Mesendoderm (in vitro differentiated cells): ENCODE data around the gene CHEK2.
A peak's percentile ranks its signal among the peaks of the same experiment; 100 is the strongest.
"Not testable (repeated sequence)": the region's sequence is repeated elsewhere in the genome, so short reads cannot be mapped to it uniquely, and the experiment has no call there.

Experiments
- DNase-seq: peaks from one replicate; pipeline ENCODE4 v3.0.0; 2013
- H2AK5ac ChIP-seq: 2 replicates; pipeline ENCODE4 v1.6.1; 2013; ENCODE audit warnings: low read length, inconsistent platforms
- H2BK120ac ChIP-seq: 2 replicates; pipeline ENCODE4 v1.6.1; 2013; ENCODE audit warnings: low read depth, mild to moderate bottlenecking, low read length, moderate library complexity, mixed read lengths
- H2BK15ac ChIP-seq: replicated peaks from 2 replicates; pipeline ENCODE4 v1.6.1; 2013; ENCODE audit warnings: low read depth, mild to moderate bottlenecking, moderate library complexity
- H2BK5ac ChIP-seq: 2 replicates; pipeline ENCODE4 v1.6.1; 2013; ENCODE audit warnings: low read length, inconsistent platforms
- H3K18ac ChIP-seq: 2 replicates; pipeline ENCODE4 v1.6.1; 2013; ENCODE audit warnings: mild to moderate bottlenecking, low read length, mixed read lengths
- H3K23ac ChIP-seq: one replicate; pipeline ENCODE4 v1.6.1; 2013; ENCODE audit warnings: low read length
- H3K27ac ChIP-seq: 2 replicates; pipeline ENCODE4 v1.5.1; 2013; ENCODE audit warnings: low read depth, mild to moderate bottlenecking, inconsistent platforms, low read length, moderate library complexity
- H3K27me3 ChIP-seq: 2 replicates; pipeline ENCODE4 v1.6.1; 2013; ENCODE audit warnings: low read length, control low read depth, mild to moderate bottlenecking, inconsistent platforms; ENCODE audit not compliant: insufficient read depth, poor library complexity
- H3K36me3 ChIP-seq: 2 replicates; pipeline ENCODE4 v1.6.1; 2013; ENCODE audit warnings: low read length, inconsistent platforms; ENCODE audit not compliant: control insufficient read depth, insufficient read depth
- H3K4ac ChIP-seq: one replicate; pipeline ENCODE4 v1.6.1; 2013; ENCODE audit warnings: low read depth, mild to moderate bottlenecking, low read length, moderate library complexity
- H3K4me1 ChIP-seq: 2 replicates; pipeline ENCODE4 v1.6.1; 2013; ENCODE audit warnings: low read depth, low read length, inconsistent platforms; ENCODE audit not compliant: control insufficient read depth
- H3K4me2 ChIP-seq: 2 replicates; pipeline ENCODE4 v1.6.1; 2013; ENCODE audit warnings: low read length
- H3K4me3 ChIP-seq: 2 replicates; pipeline ENCODE4 v1.5.1; 2013; ENCODE audit warnings: mild to moderate bottlenecking, low read length
- H3K56ac ChIP-seq: one replicate; pipeline ENCODE4 v1.6.1; 2013; ENCODE audit warnings: low read length
- H3K79me1 ChIP-seq: 2 replicates; pipeline ENCODE4 v1.6.1; 2013; ENCODE audit warnings: low read length, inconsistent platforms
- H3K79me2 ChIP-seq: 2 replicates; pipeline ENCODE4 v1.6.1; 2013; ENCODE audit warnings: mild to moderate bottlenecking, low read length; ENCODE audit not compliant: control insufficient read depth, insufficient read depth
- H3K9ac ChIP-seq: 2 replicates; pipeline ENCODE4 v1.6.1; 2013; ENCODE audit warnings: low read length, inconsistent platforms
- H4K5ac ChIP-seq: one replicate; pipeline ENCODE4 v1.6.1; 2013; ENCODE audit warnings: low read length
- H4K8ac ChIP-seq: one replicate; pipeline ENCODE4 v1.6.1; 2013; ENCODE audit warnings: low read depth, mild to moderate bottlenecking, control low read depth, low read length, moderate library complexity
- whole genome bisulfite sequencing: extraction: QIAGEN DNeasy Blood & Tissue Kit; methylation state at CpG from one replicate; pipeline ENCODE4 v1.1.7; 2013; ENCODE audit warnings: low lambda C conversion rate, missing lambda C conversion rate; ENCODE audit not compliant: insufficient coverage; ENCODE audit errors: extremely low coverage; 5-methylcytosine and 5-hydroxymethylcytosine counted together

Gene CHEK2

GRCh38 chr22:28680813-28681490 is 60.7 kb downstream of the CHEK2 start:
- not testable (repeated sequence) for H2BK5ac ChIP-seq, H2BK15ac ChIP-seq, H3K18ac ChIP-seq, H3K4me1 ChIP-seq, H4K8ac ChIP-seq, H2AK5ac ChIP-seq, H4K5ac ChIP-seq, H3K23ac ChIP-seq, H3K56ac ChIP-seq, H3K4ac ChIP-seq, H3K4me2 ChIP-seq, H3K27ac ChIP-seq, H3K27me3 ChIP-seq, H2BK120ac ChIP-seq, H3K9ac ChIP-seq, H3K4me3 ChIP-seq, DNase-seq, H3K79me1 ChIP-seq, H3K79me2 ChIP-seq, H3K36me3 ChIP-seq
- no CpG with 5 or more reads among the region's 5 CpGs for WGBS

DNA sequence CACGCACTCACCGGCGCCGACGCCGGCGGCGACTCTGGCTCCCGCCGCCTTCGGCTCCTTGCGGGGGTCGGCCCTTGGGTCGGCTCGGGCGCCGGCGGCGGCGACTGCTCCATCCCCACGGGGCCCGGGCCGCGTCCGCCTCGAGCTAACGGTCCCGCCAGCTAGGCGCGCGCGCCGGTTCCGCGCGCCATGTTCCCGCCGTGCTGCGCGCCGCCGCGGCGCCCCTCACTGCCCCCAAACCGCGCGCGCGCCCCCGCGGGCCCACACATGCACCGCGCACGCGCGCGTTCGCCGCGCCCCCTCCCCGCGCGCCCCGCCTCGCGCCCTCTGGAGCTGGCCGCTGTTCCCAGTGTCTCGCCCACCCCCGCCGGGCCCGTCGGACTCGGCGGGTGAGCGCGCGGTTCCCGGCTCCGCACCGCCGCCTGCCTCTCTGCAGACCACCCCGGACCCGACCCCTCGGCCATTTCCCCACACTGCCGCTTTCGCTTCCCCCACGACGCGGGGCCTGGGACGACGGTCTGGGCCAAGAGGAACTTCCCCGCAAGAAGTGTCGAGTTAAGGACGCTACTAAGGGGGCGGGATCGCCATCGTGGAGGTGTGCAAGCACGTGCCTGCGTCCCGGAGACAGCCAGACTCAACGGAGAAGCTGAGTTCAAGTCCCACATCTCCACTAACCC is 61.9 kb downstream of the CHEK2 start, which contains the start of gene TTC28:
TTC28 (minus strand) TSS at position 230 of the 677 bp plus-strand sequence; CDS start at position 113, 117 bp downstream.
- not testable (repeated sequence) for H3K18ac ChIP-seq, H3K79me2 ChIP-seq, H3K27ac ChIP-seq, H4K8ac ChIP-seq, H3K36me3 ChIP-seq, H3K23ac ChIP-seq, H2AK5ac ChIP-seq, H3K27me3 ChIP-seq, H2BK120ac ChIP-seq, H2BK15ac ChIP-seq, H2BK5ac ChIP-seq, H4K5ac ChIP-seq, H3K79me1 ChIP-seq, H3K4me1 ChIP-seq, H3K4ac ChIP-seq
- peak; percentile 76 for DNase-seq
- Histone ChIP-seq H3K9ac (peak within 1 kb of the TSS; percentile 62), H3K56ac (peak within 1 kb of the TSS; percentile 86), H3K4me3 (peak within 1 kb of the TSS; percentile 15), H3K4me2 (peak within 1 kb of the TSS; percentile 28)
- WGBS: no CpG with 5 or more reads among the region's 101 CpGs

DNA sequence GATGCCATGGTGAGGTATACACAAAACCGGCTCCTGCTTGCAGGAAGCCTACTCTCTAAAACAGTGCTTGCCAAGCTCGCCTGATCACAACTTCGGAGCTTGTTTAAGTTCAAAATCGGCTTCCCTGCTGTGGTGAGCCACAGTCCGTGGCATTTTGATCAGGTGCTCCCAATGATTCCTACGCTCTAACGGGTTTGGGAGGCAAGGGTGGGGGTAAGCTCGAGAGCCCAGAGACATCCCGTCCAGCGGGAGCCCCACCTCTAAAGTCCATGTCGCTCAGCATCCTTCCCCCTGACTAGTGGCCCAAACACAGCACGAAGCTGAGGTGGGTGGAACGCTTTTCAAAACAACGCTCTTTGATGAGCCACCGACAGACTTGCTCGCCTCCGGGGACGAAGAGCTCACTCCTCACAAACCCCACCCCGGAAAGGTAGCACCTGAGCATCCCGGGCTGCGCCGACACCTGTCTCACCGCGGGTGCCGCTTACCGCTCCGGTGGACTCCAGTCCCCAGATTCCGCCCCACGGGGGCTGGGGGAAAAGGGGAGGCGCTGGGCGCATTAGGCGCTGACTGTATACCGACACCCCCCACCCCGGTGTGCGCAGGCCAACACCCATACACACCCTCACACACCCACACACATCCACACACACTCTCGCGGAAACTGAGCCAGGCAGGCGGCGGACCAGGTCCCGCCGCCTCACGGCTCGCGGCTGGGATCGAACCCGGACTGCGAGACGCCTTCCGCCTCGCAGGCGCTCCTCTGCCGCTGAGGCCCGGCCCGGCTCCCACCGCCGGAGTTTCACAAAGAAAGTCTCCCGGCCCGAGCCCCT is 62.6 kb downstream of the CHEK2 start:
- H3K27ac ChIP-seq, H2BK15ac ChIP-seq: not testable (repeated sequence)
- peak overlapping the region; percentile 25 for H3K4me2 ChIP-seq

DNA sequence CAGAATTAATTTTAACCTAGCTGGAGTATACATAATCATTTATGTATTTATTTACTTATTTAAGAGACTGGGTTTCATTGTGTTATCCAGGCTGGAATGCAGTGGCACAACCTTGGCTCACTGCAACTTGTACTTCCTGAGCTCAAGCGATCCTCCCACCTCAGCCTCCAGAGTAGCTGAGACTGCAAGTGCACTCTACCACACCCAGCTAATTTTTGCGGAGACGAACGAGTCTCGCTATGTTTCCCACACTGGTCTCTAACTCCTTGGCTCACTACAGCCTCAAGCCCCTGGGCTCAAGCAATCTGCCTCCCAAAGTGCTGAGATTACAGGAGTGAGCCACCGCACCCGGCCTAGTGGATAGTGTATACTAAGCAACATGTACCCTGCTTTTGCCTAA is 63.5 kb downstream of the CHEK2 start:
- not testable (repeated sequence) for H3K4me3 ChIP-seq, H3K36me3 ChIP-seq
- no CpG with 5 or more reads among the region's 7 CpGs for WGBS

More for the DNA sequence above, 62.6 kb downstream of the CHEK2 start:
- H3K79me2 ChIP-seq, H2AK5ac ChIP-seq, H2BK120ac ChIP-seq, H4K5ac ChIP-seq, H3K4ac ChIP-seq, H2BK5ac ChIP-seq, H3K18ac ChIP-seq, H3K23ac ChIP-seq, H3K27me3 ChIP-seq, H3K4me1 ChIP-seq, H4K8ac ChIP-seq, H3K79me1 ChIP-seq, H3K36me3 ChIP-seq: not testable (repeated sequence)
- peak; percentile 11 for DNase-seq
- Histone ChIP-seq H3K9ac (peak overlapping the region; percentile 60), H3K56ac (peak overlapping the region; percentile 77), H3K4me3 (peak overlapping the region; percentile 15)
- no CpG with 5 or more reads among the region's 58 CpGs for WGBS

DNA sequence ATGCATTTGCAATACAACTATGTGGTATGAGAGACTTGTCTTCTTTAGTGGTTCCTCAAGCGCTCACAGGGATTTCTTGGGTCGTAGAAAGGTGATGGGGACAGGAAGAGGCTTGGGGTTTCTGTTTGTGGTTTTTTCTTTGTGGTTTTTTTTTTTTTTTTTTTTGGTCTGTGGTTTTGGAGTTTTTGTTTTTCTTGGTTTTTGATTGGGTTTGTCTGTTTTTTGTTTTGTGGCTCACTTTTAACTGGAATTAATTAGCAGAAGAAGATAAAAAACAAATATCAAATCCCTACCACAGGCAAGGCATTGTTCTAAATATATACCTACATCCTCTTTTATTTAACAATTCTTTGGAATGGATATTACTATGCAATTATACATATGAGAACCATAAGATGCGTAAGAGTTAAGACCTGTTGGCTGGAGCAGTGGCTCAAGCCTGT is 67.5 kb downstream of the CHEK2 start:
- Histone ChIP-seq H4K8ac (no peak overlapping the region), H3K27me3 (no peaks in the 10 kb centered on the region), H3K4me3 (no peak overlapping the region), H3K56ac (no peak overlapping the region), H3K4ac (no peak overlapping the region), H3K9ac (no peak overlapping the region), H3K79me1 (no peaks in the 10 kb centered on the region), H3K23ac (no peak overlapping the region), H3K79me2 (no peaks in the 10 kb centered on the region), H3K4me2 (no peak overlapping the region), H2BK5ac (no peak overlapping the region), H3K18ac (no peak overlapping the region), H4K5ac (no peak overlapping the region), H2AK5ac (no peak overlapping the region), H3K4me1 (no peaks in the 10 kb centered on the region), H3K27ac (no peak overlapping the region), H2BK120ac (no peak overlapping the region), H2BK15ac (no peak overlapping the region), H3K36me3 (no peaks in the 10 kb centered on the region)
- DNase-seq: no peak
- no CpG with 5 or more reads among the region's 3 CpGs for WGBS

More for the DNA sequence above, 63.5 kb downstream of the CHEK2 start:
- H2AK5ac ChIP-seq, H4K8ac ChIP-seq, H3K4ac ChIP-seq, H2BK15ac ChIP-seq, H4K5ac ChIP-seq, H3K79me1 ChIP-seq, H2BK120ac ChIP-seq, H3K56ac ChIP-seq, H3K4me2 ChIP-seq, H2BK5ac ChIP-seq, H3K18ac ChIP-seq, H3K27me3 ChIP-seq, H3K79me2 ChIP-seq, H3K23ac ChIP-seq, H3K9ac ChIP-seq, DNase-seq, H3K4me1 ChIP-seq, H3K27ac ChIP-seq: not testable (repeated sequence)
